ENCODE results near the gene CADM2.

CADM2 gene

DNA sequence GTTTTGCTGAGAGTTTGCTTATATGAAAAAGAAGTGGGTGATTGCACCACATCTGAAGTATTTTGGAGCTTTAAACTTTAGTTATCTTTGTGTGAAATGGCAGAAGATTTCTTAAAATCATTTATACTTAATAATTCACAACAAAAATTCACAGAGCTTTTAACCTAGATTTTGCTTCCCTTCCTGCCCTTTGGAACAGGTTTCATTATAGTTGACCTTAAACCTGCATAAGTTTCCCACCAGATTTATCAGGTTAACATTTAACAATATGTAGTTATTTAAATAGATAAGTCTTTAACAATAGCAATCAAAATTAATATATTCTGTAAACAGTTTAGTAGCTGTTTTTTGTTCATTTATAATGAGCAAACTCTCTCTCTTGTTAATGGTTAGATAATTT is 30.3 kb downstream of the CADM2 start:
- no peak for DNase-seq (ENCODE audit: low read depth, low spot score)
- H3K4me3 ChIP-seq (ENCODE audit: low read depth, low read length), result no peak overlapping the region
- ChIA-PET CTCF (no interaction called here), POLR2A (no interaction called here)
- TF ChIP-seq, protein P1, sequence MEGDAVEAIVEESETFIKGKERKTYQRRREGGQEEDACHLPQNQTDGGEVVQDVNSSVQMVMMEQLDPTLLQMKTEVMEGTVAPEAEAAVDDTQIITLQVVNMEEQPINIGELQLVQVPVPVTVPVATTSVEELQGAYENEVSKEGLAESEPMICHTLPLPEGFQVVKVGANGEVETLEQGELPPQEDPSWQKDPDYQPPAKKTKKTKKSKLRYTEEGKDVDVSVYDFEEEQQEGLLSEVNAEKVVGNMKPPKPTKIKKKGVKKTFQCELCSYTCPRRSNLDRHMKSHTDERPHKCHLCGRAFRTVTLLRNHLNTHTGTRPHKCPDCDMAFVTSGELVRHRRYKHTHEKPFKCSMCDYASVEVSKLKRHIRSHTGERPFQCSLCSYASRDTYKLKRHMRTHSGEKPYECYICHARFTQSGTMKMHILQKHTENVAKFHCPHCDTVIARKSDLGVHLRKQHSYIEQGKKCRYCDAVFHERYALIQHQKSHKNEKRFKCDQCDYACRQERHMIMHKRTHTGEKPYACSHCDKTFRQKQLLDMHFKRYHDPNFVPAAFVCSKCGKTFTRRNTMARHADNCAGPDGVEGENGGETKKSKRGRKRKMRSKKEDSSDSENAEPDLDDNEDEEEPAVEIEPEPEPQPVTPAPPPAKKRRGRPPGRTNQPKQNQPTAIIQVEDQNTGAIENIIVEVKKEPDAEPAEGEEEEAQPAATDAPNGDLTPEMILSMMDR (IDR thresholded peaks at IDR 0.05; ENCODE audit: insufficient read depth, low read length, missing control alignments), result no peak

DNA sequence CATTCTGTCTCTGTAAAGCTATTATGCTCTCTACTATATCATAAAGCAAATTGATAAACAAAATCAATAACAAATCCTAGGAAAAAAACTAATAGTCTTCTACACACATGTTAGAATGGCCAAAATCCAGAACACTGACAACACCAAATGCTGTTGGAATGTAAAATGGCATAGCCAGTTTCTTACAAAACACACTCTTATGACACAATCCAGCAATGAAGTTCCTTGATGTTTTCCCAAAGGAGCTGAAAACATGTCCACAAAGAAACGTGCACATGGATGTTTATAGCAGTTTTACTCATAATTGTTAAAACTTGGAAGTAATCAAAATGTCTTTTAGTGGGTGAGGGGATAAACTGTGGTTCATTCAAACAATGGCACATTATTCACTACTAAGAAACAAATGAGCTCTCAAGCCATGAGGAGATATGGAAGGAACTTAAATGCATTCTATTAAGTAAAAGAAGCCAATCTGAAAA is 32.7 kb downstream of the CADM2 start:
- CTCF ChIA-PET, result no interaction called here
- no peak for DNase-seq (ENCODE audit: low read depth, low spot score)
- POLR2A ChIA-PET, result no interaction called here
- TF ChIP-seq, protein P1 (IDR thresholded peaks at IDR 0.05; ENCODE audit: insufficient read depth, low read length, missing control alignments), result no peak
- no peak overlapping the region for H3K4me3 ChIP-seq (ENCODE audit: low read depth, low read length)

DNA sequence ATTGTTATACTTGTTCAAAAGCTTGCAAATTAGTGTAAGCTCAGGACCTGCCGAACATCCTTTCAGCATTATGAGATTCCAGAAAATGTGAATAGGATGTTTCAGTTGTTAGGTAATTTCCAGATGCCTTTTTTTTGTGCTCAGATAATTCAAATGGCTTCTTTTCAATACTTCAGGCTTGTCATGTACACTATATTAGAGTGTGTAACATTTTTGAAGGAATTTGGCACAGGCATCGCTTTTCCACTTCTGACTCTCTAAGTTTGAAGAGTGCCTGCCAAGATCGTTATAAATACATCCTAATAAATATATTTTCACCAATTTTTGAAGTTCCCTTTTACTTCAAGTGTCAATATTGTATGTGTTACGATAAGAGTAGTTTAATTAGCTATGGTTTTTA is 35.2 kb downstream of the CADM2 start:
- CTCF ChIA-PET, result no interaction called here
- TF ChIP-seq, protein P1 (IDR thresholded peaks at IDR 0.05; ENCODE audit: insufficient read depth, low read length, missing control alignments), result no peak
- DNase-seq (ENCODE audit: low read depth, low spot score), result no peak
- POLR2A ChIA-PET, result no interaction called here
- H3K4me3 ChIP-seq (ENCODE audit: low read depth, low read length), result no peak overlapping the region

DNA sequence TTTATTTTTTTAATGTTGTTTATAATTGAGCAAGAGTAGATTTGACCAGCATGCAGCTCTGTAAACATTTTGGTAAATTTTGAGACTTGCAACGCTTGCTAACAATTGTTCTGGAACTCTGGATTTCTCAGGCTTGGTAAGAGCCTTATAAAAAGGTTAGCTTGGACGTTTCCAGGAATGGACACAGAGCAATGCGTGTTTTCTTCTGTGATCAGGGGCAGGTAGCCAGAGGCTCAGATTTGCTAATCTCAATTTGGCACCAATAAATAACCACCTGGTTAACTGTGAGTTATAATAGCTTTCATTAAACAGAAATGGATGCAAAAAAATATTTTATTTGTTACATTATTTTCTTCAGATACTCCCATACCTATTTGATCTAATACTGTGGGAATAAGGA is 39.8 kb downstream of the CADM2 start:
- H3K4me3 ChIP-seq (ENCODE audit: low read depth, low read length), result no peak overlapping the region
- POLR2A ChIA-PET, result no interaction called here
- CTCF ChIA-PET, result no interaction called here
- TF ChIP-seq, protein P1 (IDR thresholded peaks at IDR 0.05; ENCODE audit: insufficient read depth, low read length, missing control alignments), result no peak
- DNase-seq (ENCODE audit: low read depth, low spot score), result no peak

DNA sequence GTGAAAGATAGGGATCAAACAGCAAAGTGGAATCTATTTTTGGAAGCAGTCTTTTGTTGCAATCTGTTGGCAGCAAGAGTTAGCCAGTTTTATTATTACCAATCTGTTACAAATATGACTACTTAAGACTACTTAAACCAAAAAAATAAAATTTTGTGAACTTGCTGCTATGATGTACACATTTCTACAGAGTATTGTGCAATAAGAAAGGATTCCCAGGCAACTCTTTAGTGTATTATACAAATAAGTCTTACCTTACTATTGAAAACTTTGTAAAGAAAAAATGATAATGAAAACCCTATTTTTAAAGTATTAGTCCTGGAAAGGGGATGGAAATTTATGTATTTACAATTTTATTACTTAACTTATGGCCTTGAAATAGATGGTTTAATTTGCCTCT is 44.7 kb downstream of the CADM2 start:
- no peak for DNase-seq (ENCODE audit: low read depth, low spot score)
- TF ChIP-seq, protein P1 (IDR thresholded peaks at IDR 0.05; ENCODE audit: insufficient read depth, low read length, missing control alignments), result no peak
- ChIA-PET POLR2A (no interaction called here), CTCF (no interaction called here)
- H3K4me3 ChIP-seq (ENCODE audit: low read depth, low read length), result no peak overlapping the region

DNA sequence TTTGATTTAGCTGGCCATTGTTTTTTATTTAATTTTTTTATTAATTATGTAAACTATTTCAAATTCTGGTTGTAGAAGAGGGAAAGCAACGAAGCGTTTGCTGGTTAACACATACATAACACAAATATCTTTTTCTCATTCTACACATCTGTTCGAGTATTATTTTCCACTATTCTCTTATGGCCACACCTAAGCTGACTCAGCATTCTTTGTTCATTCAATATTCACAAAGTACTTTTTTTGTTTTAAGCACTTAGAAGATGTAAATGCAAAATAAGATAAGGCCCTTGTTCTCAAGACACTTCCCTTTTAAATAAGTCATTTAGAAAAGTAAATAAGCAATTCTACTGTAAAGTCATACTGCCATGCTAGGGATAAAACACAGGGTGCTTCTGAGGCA is 45.4 kb downstream of the CADM2 start:
- TF ChIP-seq, protein P1 (IDR thresholded peaks at IDR 0.05; ENCODE audit: insufficient read depth, low read length, missing control alignments), result no peak
- DNase-seq (ENCODE audit: low read depth, low spot score), result no peak
- CTCF ChIA-PET, result no interaction called here
- H3K4me3 ChIP-seq (ENCODE audit: low read depth, low read length), result no peak overlapping the region
- POLR2A ChIA-PET, result no interaction called here
